Hepatocyte (in vitro differentiated cells): Measurements from ENCODE around the gene TCF7. TPM values are rescaled to one million over a fixed set of nuclear protein-coding genes. Genes with fewer than 3 reads are reported as not detected.

ENCODE experiments used
- DNase-seq: peaks from one replicate; pipeline ENCODE4 v3.0.0-alpha.2; 2016; ENCODE audit warnings: low spot score
- H2AFZ ChIP-seq: fragments of 200-600 bp; sonication (generic); 2 replicates; pipeline ENCODE4 v1.6.0; 2016; ENCODE audit warnings: antibody characterized with exemption, mild to moderate bottlenecking
- H3K27ac ChIP-seq: fragments of 200-600 bp; sonication (generic); 2 replicates; pipeline ENCODE4 v1.5.1; 2016; ENCODE audit warnings: mild to moderate bottlenecking
- H3K27me3 ChIP-seq: fragments of 200-600 bp; sonication (generic); 2 replicates; pipeline ENCODE4 v1.6.1; 2016
- H3K36me3 ChIP-seq: fragments of 200-600 bp; sonication (generic); replicated peaks from 2 replicates; pipeline ENCODE4 v1.5.1; 2016; ENCODE audit warnings: low read depth; ENCODE audit not compliant: insufficient read depth
- H3K4me1 ChIP-seq: fragments of 200-600 bp; sonication (generic); 2 replicates; pipeline ENCODE4 v1.5.1; 2016; ENCODE audit warnings: mild to moderate bottlenecking, moderate library complexity; ENCODE audit not compliant: insufficient read depth
- H3K4me2 ChIP-seq: fragments of 200-600 bp; sonication (generic); 2 replicates; pipeline ENCODE4 v1.6.0; 2016
- H3K4me3 ChIP-seq: fragments of 200-600 bp; sonication (generic); 2 replicates; pipeline ENCODE4 v1.5.1; 2016; ENCODE audit warnings: mild to moderate bottlenecking
- H3K79me2 ChIP-seq: fragments of 200-600 bp; sonication (generic); 2 replicates; pipeline ENCODE4 v1.6.0; 2017; ENCODE audit warnings: mild to moderate bottlenecking
- H3K9me2 ChIP-seq: fragments of 200-600 bp; sonication (generic); replicated peaks from 2 replicates; pipeline ENCODE4 v1.6.0; 2017; ENCODE audit warnings: mild to moderate bottlenecking; ENCODE audit not compliant: insufficient read depth
- H3K9me3 ChIP-seq: fragments of 200-600 bp; sonication (generic); 2 replicates; pipeline ENCODE4 v1.5.1; 2016; ENCODE audit warnings: low read depth, mild to moderate bottlenecking
- H4K20me1 ChIP-seq: fragments of 200-600 bp; sonication (generic); 2 replicates; pipeline ENCODE4 v1.6.0; 2016; ENCODE audit warnings: mild to moderate bottlenecking; ENCODE audit not compliant: insufficient read depth, poor library complexity, severe bottlenecking
- EZH2 ChIP-seq: fragments of 200-600 bp; sonication (generic); IDR thresholded peaks from 2 replicates; pipeline ENCODE4 v1.6.1; 2016; ENCODE audit warnings: antibody characterized with exemption, mild to moderate bottlenecking, borderline replicate concordance
- EZH2phosphoT487 ChIP-seq: fragments of 200-600 bp; sonication (generic); IDR thresholded peaks from one replicate; pipeline ENCODE4 v1.6.1; 2018; ENCODE audit warnings: antibody characterized with exemption, mild to moderate bottlenecking, low read depth, moderate library complexity; ENCODE audit not compliant: unreplicated experiment, severe bottlenecking
- WGBS: methylation state at CpG from one replicate; pipeline ENCODE4 v1.1.6; 2016; ENCODE audit warnings: low lambda C conversion rate; ENCODE audit errors: missing lambda C conversion rate; 5-methylcytosine and 5-hydroxymethylcytosine counted together
- polyA plus RNA-seq: library from polyadenylated mRNA; unstranded; fragments of >200 nt; fragmentation: Nextera tagmentation; extraction: Ambion mirVana; gene quantifications from 2 replicates; pipeline ENCODE4 v1.2.1, GENCODE V29; 2016
- total RNA-seq: library from RNA; depleted of rRNA; stranded (reverse); fragments of >200 nt; gene quantifications from 2 replicates; pipeline ENCODE4 v1.2.3, GENCODE V29; 2014
- TF ChIP-seq, protein P1 (sequence below): fragments of 200-600 bp; sonication (generic); IDR thresholded peaks from 2 replicates; pipeline ENCODE4 v1.5.1; 2016; ENCODE audit warnings: antibody characterized with exemption, mild to moderate bottlenecking; ENCODE audit not compliant: poor library complexity

Gene TCF7
- total and polyA plus RNA-seq, 2 experiments from 2014 or later = 7.5 to 8.1 TPM

DNA sequence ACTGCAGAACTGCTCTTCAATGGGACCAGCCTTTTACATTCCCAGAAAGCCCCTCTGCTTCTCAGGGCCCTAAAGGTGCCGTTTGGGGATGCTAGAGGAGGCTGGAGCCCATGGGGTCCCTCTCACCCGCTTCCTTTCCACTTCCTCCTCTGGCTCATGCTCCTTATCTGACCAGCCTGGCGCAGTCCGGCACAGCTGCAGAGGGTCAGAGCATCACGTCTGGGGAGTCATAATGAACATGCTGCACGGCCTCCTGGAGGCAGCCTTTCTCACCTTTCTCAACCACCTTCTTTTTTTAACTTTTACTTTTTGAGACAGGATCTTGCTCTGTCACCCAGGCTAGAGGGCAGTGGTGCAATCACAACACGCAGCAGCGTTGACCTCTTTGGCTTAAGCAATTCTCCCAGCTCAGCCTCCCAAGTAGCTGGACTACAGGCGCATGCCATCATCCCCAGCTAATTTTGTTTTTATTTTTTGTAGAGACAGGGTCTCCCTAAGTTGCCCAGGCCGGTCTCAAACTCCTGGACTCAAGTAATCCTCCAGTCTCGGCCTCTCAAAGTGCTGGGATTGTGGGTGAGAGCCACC lies 15.1 kb upstream of the TCF7 start:
- no peak overlapping the region for H3K4me2 ChIP-seq
- TF ChIP-seq EZH2 = no peak
- TF ChIP-seq, protein P1, sequence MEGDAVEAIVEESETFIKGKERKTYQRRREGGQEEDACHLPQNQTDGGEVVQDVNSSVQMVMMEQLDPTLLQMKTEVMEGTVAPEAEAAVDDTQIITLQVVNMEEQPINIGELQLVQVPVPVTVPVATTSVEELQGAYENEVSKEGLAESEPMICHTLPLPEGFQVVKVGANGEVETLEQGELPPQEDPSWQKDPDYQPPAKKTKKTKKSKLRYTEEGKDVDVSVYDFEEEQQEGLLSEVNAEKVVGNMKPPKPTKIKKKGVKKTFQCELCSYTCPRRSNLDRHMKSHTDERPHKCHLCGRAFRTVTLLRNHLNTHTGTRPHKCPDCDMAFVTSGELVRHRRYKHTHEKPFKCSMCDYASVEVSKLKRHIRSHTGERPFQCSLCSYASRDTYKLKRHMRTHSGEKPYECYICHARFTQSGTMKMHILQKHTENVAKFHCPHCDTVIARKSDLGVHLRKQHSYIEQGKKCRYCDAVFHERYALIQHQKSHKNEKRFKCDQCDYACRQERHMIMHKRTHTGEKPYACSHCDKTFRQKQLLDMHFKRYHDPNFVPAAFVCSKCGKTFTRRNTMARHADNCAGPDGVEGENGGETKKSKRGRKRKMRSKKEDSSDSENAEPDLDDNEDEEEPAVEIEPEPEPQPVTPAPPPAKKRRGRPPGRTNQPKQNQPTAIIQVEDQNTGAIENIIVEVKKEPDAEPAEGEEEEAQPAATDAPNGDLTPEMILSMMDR = no peak
- no peak for TF ChIP-seq EZH2phosphoT487
- peaks cover 27% of the 10 kb centered on the region for H3K4me1 ChIP-seq
- DNase-seq = no peak
- 75% methylated on average over 11 of the region's 11 CpGs for WGBS
- no peaks in the 10 kb centered on the region for H3K27me3 ChIP-seq
- H4K20me1 ChIP-seq = no peaks in the 10 kb centered on the region
- H3K9me3 ChIP-seq = no peaks in the 10 kb centered on the region
- peak overlapping the region; percentile 68 for H3K27ac ChIP-seq
- no peaks in the 10 kb centered on the region for H3K79me2 ChIP-seq
- H2AFZ ChIP-seq = no peak overlapping the region
- no peaks in the 10 kb centered on the region for H3K9me2 ChIP-seq
- no peak overlapping the region for H3K4me3 ChIP-seq
- no peaks in the 10 kb centered on the region for H3K36me3 ChIP-seq

DNA sequence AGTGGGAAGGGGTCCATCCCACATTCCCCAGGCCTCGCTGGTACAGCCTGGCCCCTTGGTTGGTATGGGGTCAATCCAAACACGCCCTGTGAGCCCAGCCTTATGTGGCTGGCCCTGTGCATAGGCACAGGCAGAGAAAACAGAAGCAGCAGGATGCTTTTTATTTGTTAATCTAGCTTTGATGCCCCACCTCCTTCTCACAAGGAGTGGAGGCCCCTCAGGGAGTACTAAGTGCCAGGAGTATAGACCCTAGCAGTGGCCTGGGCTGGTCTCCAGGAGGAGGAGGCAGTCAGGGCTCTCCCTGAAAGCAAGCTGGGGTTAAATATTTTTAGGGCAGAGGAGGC lies 14.6 kb upstream of the TCF7 start:
- Histone ChIP-seq H3K4me3 (no peak overlapping the region), H3K27me3 (no peaks in the 10 kb centered on the region), H3K36me3 (no peaks in the 10 kb centered on the region), H2AFZ (no peak overlapping the region), H3K4me1 (peaks cover 23% of the 10 kb centered on the region), H4K20me1 (no peaks in the 10 kb centered on the region), H3K27ac (peak overlapping the region; percentile 4), H3K9me2 (no peaks in the 10 kb centered on the region), H3K79me2 (no peaks in the 10 kb centered on the region), H3K9me3 (no peaks in the 10 kb centered on the region), H3K4me2 (no peak overlapping the region)
- no peak for DNase-seq
- TF ChIP-seq, protein P1 = no peak
- TF ChIP-seq EZH2phosphoT487 (no peak), EZH2 (no peak)
- 96% methylated on average over 2 of the region's 2 CpGs for WGBS

DNA sequence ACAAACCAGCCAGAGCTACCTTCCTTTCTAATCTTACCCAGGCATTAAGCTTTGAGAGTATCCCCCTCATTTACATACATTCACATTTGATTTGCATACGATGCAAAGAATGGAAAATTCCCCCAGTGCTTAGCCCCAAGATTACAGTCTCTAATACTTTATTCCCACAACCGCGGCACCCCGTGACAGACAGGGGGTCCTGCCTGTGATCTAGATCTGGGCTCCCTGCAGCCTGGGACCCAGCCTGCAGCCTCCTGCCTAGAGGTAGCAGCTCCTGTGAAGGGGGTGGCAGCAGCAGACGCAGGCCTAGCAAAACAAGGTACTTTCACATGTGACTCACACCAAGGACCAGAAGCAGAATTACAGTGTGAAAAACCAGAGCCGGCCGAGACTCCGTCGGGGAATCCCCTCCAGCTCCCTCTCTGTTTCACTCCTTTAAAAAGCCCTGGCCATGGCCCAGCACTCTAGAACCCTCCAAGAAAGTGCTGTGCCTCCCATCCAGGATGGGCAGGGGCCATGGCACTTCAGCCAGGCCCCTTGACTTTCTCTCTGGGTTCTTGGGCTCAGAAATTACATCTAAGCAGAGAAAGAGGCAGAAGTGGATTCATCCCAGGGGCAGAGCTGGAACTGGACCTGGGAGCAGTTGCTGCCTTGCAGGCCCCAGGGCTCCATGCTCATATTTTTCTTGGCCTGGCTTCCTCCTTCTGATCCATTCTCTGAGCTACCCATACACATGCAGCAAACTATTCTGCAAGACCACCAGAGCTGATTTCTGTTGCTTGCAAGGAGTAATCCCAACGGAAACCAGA lies 14.0 kb upstream of the TCF7 start:
- TF ChIP-seq EZH2 (no peak), EZH2phosphoT487 (no peak)
- TF ChIP-seq, protein P1 = no peak
- Histone ChIP-seq H3K4me2 (no peak overlapping the region), H2AFZ (no peak overlapping the region), H3K79me2 (no peaks in the 10 kb centered on the region), H3K9me3 (no peaks in the 10 kb centered on the region), H3K27me3 (no peaks in the 10 kb centered on the region), H3K9me2 (no peaks in the 10 kb centered on the region), H3K27ac (peak overlapping the region; percentile 44), H3K4me3 (no peak overlapping the region), H3K4me1 (peaks cover 20% of the 10 kb centered on the region), H3K36me3 (no peaks in the 10 kb centered on the region), H4K20me1 (no peaks in the 10 kb centered on the region)
- WGBS = 55% methylated on average over 10 of the region's 10 CpGs
- DNase-seq = peak; percentile 63
